ENCODE results near the gene C6orf47. TPM values are rescaled to one million over a fixed set of nuclear protein-coding genes. Genes with fewer than 3 reads are reported as not detected.

Gene C6orf47
- total RNA-seq, 2 experiments from 2014 or later = 10.1 to 11.7 TPM

GRCh38 chr6:31609519-31610406, 50.8 kb downstream of the C6orf47 start:
- ATAC-seq (no peak), DNase-seq (no peak)
- H3K27ac Mint-ChIP-seq = no peak overlapping the region
- H3K27me3 Mint-ChIP-seq = no peaks in the 10 kb centered on the region
- peaks cover 2% of the 10 kb centered on the region for H3K4me1 Mint-ChIP-seq
- CTCF ChIA-PET = interaction anchor here (0.6 to 21.6 kb wide), 7 partner anchors 9 to 622 kb away, joined by 3 to 658 read pairs (median 7); partner anchors contain the start of genes ATP6V1G2, DDX39B, LST1 and NFKBIL1
- H3K36me3 Mint-ChIP-seq (ENCODE audit: low read depth) = no peaks in the 10 kb centered on the region
- intact Hi-C loops (cut with DNase I, micrococcal nuclease) = no loop called here
- H3K4me3 Mint-ChIP-seq = no peak overlapping the region
- POLR2A ChIA-PET = no interaction called here
- no peaks in the 10 kb centered on the region for H3K9me3 Mint-ChIP-seq (ENCODE audit: low read depth)

Small RNA genes lying within 50 kb of the gene (microRNA-seq; reads per million reads assigned to microRNA genes)
- gene MIR4646 (ENCODE audit: borderline replicate concordance) (not detected), gene MIR6832 (ENCODE audit: borderline replicate concordance) (1.4 reads per million)

Other genes starting within 250 kb of the C6orf47 start
- 10 to 100 TPM; 19.6 to 19.7 TPM for gene MICB, start 162.6 kb downstream of the C6orf47 start, total RNA-seq
- gene MCCD1, start 131.8 kb downstream of the C6orf47 start, total RNA-seq = not detected
- gene DDX39B, start 118.8 kb downstream of the C6orf47 start, total RNA-seq = 100 to 1,000 TPM; 517 to 569 TPM
- gene ATP6V1G2, start 114.2 kb downstream of the C6orf47 start, total RNA-seq = 1 to 10 TPM; 1.9 to 2.1 TPM
- 10 to 100 TPM; 18.1 to 19.0 TPM for gene NFKBIL1, start 113.2 kb downstream of the C6orf47 start, total RNA-seq
- 100 to 1,000 TPM; 396 to 570 TPM for gene LTA, start 88.5 kb downstream of the C6orf47 start, total RNA-seq
- 10 to 100 TPM; 82.3 to 93.3 TPM for gene TNF, start 85.2 kb downstream of the C6orf47 start, total RNA-seq
- 10 to 100 TPM; 44.9 to 73.3 TPM for gene LTB, start 78.4 kb downstream of the C6orf47 start, total RNA-seq
- gene LST1, start 74.5 kb downstream of the C6orf47 start, total RNA-seq = 10 to 100 TPM in 1 of 2 experiments, 1 to 10 TPM in 1; 9.1 to 11.1 TPM
- 1 to 10 TPM; 5.4 to 6.6 TPM for gene NCR3, start 67.8 kb downstream of the C6orf47 start, total RNA-seq
- 10 to 100 TPM; 89.2 to 96.1 TPM for gene AIF1, start 45.5 kb downstream of the C6orf47 start, total RNA-seq
- 100 to 1,000 TPM; 255 to 280 TPM for gene PRRC2A, start 40.1 kb downstream of the C6orf47 start, total RNA-seq
- gene BAG6, start 8.1 kb downstream of the C6orf47 start, total RNA-seq = 100 to 1,000 TPM; 334 to 339 TPM
- gene APOM, start 4.9 kb downstream of the C6orf47 start, total RNA-seq = 1 to 10 TPM; 3.4 to 4.0 TPM
- 10 to 100 TPM; 35.2 to 42.8 TPM for gene GPANK1, start 4.2 kb upstream of the C6orf47 start, total RNA-seq
- gene CSNK2B, start 5.3 kb upstream of the C6orf47 start, total RNA-seq = 100 to 1,000 TPM; 239 to 346 TPM
- gene LY6G5B, start 9.2 kb upstream of the C6orf47 start, total RNA-seq = 10 to 100 TPM; 11.3 to 15.5 TPM
- gene LY6G5C, start 20.3 kb upstream of the C6orf47 start, total RNA-seq = 1 to 10 TPM; 1.2 to 1.5 TPM
- 10 to 100 TPM; 20.9 to 25.1 TPM for gene ABHD16A, start 42.5 kb upstream of the C6orf47 start, total RNA-seq
- gene LY6G6F, start 46.1 kb upstream of the C6orf47 start, total RNA-seq = not detected
- not detected for gene LY6G6D, start 54.6 kb upstream of the C6orf47 start, total RNA-seq
- not detected for gene LY6G6C, start 61.0 kb upstream of the C6orf47 start, total RNA-seq
- not detected for gene MPIG6B, start 62.6 kb upstream of the C6orf47 start, total RNA-seq
- 1 to 10 TPM; 4.4 to 5.6 TPM for gene DDAH2, start 68.5 kb upstream of the C6orf47 start, total RNA-seq
- gene CLIC1, start 75.8 kb upstream of the C6orf47 start, total RNA-seq = 100 to 1,000 TPM; 357 to 438 TPM
- 100 to 1,000 TPM in 1 of 2 experiments, 10 to 100 TPM in 1; 92.1 to 126 TPM for gene MSH5, start 79.2 kb upstream of the C6orf47 start, total RNA-seq
- gene SAPCD1, start 101.9 kb upstream of the C6orf47 start, total RNA-seq = 10 to 100 TPM; 12.2 to 13.2 TPM
- 1 to 10 TPM; 1.4 to 1.5 TPM for gene VWA7, start 116.5 kb upstream of the C6orf47 start, total RNA-seq
- gene VARS1, start 135.0 kb upstream of the C6orf47 start, total RNA-seq = 100 to 1,000 TPM; 147 to 169 TPM
- 100 to 1,000 TPM; 112 to 124 TPM for gene LSM2, start 146.2 kb upstream of the C6orf47 start, total RNA-seq
- gene HSPA1L, start 154.5 kb upstream of the C6orf47 start, total RNA-seq = 1 to 10 TPM; 1.9 to 2.2 TPM
- gene HSPA1A, start 154.8 kb upstream of the C6orf47 start, total RNA-seq = 10 to 100 TPM; 56.1 to 64.7 TPM
- 10 to 100 TPM; 54.6 to 61.1 TPM for gene HSPA1B, start 167.0 kb upstream of the C6orf47 start, total RNA-seq
- gene NEU1, start 202.0 kb upstream of the C6orf47 start, total RNA-seq = 10 to 100 TPM; 11.6 to 11.8 TPM
- gene SLC44A4, start 218.2 kb upstream of the C6orf47 start, total RNA-seq = under 1 TPM; 0.19 to 0.27 TPM
- 10 to 100 TPM; 50.1 to 60.4 TPM for gene EHMT2, start 236.9 kb upstream of the C6orf47 start, total RNA-seq
- 1 to 10 TPM; 1.9 to 2.4 TPM for gene ZBTB12, start 241.3 kb upstream of the C6orf47 start, total RNA-seq